Tibial nerve (tissue), 4 donors: ENCODE measurements around the gene OR51G1.

Source experiments
- EP300 ChIP-seq, 2 donors: sonication (generic); formaldehyde crosslinking; IDR thresholded peaks; one replicate each; pipeline ENCODE4 v1.6.1; 2017; ENCODE audit warnings: antibody characterized with exemption in 2 of 2, mild to moderate bottlenecking in 1 of 2
- TF ChIP-seq, protein P1 (sequence below), 5 experiments: fragments of 200-600 bp in 3 of 5; fragments of 450-650 bp in 2 of 5; sonication (generic) in 3 of 5; IDR thresholded peaks; one replicate each; pipeline ENCODE4 v1.5.1; 2016 to 2019; ENCODE audit warnings: antibody characterized with exemption in 5 of 5, mild to moderate bottlenecking in 3 of 5, moderate library complexity in 2 of 5

DNA sequence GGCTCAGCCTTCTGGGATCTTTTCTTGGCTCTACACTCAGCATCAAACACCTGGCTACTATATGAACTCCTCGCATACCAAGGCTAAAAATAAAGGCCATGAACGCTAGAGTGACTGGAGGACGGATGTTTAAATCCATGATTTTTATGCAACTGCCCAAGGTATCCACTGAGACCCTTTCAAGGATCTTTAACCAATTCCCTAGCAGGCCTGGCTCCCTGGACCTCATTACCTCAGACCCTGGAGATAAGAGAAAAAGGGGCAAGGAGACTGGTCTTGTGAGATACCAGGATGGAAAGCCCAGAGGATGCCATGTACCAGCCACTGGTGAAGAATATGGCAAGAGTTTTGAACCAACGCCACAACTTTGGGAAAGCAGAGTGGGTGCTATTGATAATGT, 4.9 kb downstream of the OR51G1 start, which contains the start of gene OR51G2:
- TF ChIP-seq, protein P1, sequence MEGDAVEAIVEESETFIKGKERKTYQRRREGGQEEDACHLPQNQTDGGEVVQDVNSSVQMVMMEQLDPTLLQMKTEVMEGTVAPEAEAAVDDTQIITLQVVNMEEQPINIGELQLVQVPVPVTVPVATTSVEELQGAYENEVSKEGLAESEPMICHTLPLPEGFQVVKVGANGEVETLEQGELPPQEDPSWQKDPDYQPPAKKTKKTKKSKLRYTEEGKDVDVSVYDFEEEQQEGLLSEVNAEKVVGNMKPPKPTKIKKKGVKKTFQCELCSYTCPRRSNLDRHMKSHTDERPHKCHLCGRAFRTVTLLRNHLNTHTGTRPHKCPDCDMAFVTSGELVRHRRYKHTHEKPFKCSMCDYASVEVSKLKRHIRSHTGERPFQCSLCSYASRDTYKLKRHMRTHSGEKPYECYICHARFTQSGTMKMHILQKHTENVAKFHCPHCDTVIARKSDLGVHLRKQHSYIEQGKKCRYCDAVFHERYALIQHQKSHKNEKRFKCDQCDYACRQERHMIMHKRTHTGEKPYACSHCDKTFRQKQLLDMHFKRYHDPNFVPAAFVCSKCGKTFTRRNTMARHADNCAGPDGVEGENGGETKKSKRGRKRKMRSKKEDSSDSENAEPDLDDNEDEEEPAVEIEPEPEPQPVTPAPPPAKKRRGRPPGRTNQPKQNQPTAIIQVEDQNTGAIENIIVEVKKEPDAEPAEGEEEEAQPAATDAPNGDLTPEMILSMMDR (IDR thresholded peaks at IDR 0.05), result no peak
- TF ChIP-seq EP300 (IDR thresholded peaks at IDR 0.05), result no peak
